GM21526 (cell line): ENCODE data around the gene KIAA1549.
"Not testable (repeated sequence)": the region's sequence is repeated elsewhere in the genome, so short reads cannot be mapped to it uniquely, and the experiment has no call there.

Experiments
- ATAC-seq: cut with Tn5 transposase; IDR thresholded peaks from one replicate; pipeline ENCODE4 v1.9.1; 2021; ENCODE audit warnings: moderate library complexity; ENCODE audit not compliant: unreplicated experiment, low FRiP score

Gene KIAA1549

DNA sequence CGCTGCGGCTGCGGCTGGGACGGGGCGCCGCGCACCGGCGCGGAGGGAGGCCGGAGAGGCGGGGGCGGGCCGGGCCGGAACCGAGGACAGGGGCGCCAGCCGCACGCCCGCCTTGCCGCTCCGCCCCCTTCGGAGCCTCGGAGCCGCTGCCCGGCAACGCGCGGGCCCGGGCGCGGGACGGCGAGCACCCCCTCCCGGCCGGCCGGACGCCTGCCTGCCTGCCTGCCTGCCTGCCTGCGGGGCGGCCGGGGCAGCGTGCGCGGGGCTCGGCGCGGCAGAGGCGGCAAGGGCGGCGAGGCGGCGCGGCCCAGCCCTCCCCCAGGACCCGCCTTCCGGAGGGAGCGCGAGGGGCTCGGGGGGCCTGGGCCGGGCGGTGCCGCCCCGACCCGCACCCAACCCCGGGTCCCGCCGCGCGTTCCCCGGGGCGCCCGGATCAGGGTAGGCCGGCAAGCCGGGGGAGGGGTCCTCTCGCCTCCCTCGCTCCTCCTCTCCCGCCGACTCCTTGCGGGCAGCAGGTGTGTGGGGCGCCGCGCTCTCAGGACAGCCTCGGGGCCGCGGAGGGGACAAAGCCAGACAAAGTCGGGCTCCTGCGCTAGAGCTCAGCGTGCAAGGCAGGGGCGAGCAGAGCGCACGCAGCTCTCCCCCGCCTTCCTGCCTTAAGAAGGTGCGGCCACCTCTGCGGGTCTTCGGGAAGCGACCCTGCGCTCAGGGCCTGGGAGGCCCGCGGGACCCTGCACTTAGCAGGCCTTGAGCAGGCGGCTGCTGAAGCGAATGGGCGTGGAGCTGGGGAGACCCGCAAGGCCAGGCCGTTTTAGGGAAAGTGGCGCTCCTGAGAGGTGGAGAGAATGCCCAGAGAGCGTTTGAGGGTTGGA is at the start of gene KIAA1549:
Gene KIAA1549, minus strand, starts transcription at position 58 of the 872 bp plus-strand sequence. CDS start 120 bp downstream, outside the sequence.
- peak; percentile 90 for ATAC-seq

DNA sequence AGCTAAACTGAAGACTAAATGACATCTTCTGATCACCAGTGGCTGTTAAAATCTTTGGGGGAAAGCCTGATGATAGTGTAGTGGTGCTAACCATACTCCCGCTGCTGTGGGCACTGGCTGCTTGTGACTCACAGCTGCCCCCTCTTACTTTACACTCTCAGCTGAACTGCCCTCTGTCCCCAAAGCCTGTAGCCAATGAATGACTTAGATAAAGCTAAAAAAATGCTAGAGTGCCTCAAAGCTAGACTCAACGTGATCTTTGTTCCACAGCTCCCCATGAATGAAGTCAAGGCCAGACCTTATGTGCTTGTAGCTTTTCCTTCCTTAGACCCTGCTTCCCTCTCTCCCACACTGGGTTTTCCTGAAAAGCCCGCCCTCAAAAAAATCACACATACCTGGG is 48.2 kb upstream of the KIAA1549 start:
- no peak for ATAC-seq

DNA sequence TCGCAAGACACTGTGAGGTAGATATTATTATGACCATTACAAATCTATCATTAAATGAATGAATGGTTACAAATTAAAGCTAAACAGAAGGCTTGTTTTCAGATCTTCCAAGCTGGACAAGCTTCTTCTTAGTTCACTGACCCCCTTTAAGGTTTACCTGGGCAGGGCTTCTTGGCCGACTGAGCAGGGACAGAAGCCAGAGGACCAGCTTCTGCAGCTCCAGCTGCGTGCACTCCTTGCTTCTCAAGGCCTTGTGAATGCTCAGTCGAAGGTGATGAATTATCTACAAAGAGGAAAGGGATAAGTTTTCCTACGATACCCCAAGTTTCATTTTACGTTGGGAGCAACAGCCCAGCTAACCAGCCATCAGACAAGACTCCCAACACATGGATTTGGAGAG is 45.4 kb upstream of the KIAA1549 start:
- no peak for ATAC-seq

DNA sequence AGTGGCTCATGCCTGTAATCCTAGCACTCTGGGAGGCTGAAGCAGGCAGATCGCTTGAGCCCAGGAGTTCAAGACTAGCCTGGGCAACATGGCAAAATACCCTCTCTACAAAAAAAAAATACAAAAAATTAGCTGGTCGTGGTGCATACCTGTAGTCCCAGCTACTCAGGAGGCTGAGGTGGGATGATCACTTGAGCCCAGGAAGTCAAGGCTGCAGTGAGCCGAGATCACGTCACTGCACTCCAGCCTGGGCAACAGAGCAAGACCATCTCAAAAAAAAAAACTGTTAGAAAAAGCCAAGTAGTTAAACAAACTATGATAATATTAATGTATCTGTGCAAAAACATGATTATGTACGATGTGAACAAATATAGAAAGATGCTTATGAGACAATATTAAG is 44.7 kb upstream of the KIAA1549 start:
- not testable (repeated sequence) for ATAC-seq

DNA sequence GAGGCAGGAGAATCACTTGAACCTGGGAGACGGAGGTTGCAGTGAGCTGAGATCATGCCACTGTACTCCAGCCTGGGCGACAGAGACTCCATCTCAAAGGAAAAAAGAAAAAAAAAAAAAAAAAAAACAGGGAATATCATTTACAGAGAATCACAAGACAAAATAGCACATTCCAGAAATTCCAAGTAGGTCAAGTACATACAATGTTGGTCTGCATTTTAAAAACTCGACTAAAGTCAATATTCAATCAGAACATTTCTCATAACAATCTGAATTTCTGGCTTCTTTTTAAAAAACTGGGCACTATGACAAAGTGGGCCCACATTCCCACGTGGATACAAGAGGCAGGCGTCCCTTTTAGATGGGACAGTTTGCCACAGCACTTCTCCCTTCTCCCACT is 41.9 kb upstream of the KIAA1549 start:
- ATAC-seq = no peak

DNA sequence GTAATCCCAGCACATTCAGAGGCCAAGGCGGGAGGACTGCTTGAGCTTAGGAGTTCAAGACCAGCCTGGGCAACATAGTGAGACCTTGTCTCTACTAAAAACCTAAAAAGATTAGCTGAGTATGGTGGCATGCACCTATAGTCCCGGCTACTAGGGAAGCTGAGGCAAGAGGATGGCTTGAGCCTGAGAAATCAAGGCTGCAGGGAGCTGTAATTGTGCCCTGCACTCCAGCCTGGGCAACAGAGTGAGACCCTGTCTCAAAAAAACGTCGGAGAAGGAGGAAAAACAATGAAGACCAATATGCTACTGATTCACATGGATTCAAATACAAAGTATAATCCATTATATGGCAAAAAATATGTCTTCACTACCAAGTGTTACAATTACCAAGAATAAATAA is 41.1 kb upstream of the KIAA1549 start:
- no peak for ATAC-seq

DNA sequence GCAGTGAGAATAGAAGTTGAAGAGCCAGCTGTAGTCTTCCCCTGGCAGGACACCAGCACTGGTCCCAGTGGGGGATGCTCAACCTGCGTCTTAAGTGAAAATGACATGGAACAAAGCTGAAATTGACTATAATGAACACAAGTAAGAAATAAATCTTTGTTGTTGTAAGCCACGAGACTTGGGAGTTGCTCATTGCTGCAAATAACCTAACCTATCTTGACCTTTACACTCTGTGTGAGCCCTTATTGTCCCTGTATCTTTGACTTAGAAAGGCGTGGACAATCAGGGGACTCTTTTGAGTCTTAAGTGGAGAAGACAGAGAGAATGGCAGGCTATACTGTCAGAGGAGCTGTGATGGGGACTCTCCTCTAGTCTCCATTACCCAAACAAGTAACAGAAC is 37.7 kb upstream of the KIAA1549 start:
- ATAC-seq = no peak

DNA sequence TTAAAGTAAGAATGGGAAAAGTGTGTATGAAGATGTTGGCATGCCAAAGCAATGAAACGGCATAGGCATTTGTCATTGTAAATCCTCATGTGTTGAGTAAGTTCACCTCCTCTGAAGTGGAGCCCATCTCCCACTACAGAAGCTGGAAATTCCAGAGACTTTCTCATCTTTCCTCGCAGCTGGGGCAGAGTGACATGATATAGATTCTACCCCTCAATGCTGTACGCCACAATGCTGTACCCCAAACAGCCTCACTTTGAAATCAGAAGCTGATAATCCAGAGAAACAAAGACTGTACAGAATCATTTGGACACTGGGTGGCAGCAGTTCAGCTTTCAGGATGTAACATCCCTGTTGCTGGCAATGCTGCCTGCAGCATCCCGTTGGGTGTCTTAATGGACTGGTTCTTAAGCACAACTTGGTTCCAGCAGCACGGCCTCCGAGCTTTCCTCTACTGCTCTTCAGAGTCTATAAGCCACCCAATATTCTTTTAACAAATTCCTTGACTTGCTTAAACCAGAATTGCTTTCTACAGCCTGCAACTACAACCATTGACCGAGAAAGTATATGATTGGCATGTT is 35.8 kb upstream of the KIAA1549 start:
- peak; percentile 93 for ATAC-seq

DNA sequence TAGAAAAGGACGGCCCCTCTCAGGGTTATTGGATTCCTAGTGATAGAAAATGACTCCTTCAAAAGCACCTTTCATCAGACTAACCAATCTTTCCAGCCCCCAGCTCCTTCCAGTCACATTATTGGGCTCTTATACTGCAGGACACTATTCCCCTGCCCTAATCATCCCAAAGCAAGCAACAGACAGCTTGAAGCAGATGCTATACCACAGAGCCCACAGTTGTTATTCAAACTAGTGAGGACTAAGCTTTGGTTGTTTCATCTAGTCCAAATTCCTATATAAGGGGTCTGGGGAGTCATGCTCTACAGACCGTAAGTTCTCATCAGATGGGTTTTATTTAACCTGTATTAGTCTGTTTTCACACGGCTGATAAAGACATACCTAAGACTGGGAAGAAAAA is 30.2 kb upstream of the KIAA1549 start:
- ATAC-seq = no peak

DNA sequence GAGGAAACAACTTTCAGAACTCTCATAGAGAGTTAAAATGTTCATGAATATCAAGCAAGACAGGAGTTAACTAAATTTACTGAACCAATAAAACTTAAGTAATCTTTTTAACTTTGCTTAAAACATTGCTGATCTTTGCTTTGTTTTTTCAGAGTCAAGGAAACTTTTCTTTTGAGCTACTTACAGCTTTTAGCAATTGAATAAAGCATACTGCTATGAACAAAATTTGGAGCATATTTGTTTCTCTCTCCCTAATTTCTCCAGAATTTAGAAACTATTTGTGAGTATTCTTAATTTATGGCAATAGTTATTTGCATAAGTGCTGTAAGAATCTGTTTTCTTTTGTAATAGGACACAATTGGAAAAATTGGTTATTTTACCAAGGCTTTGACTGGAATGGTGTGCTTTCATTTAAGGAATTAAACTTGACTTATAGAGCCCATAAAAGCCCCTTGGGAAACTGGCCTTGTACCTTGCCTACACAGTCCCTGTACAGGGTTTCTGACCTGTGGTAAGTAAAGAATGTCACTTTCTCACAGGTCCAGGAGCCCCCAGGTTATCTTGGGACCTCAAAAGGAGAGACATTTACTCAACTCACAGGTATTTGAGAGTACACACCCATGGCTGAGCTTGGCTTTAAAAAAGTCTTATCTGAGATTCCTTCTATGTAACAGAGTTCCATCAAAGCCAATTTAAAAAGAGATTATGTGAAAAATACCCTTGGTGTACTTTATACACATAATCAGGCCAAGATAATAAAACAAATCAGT is 23.3 kb upstream of the KIAA1549 start:
- no peak for ATAC-seq

DNA sequence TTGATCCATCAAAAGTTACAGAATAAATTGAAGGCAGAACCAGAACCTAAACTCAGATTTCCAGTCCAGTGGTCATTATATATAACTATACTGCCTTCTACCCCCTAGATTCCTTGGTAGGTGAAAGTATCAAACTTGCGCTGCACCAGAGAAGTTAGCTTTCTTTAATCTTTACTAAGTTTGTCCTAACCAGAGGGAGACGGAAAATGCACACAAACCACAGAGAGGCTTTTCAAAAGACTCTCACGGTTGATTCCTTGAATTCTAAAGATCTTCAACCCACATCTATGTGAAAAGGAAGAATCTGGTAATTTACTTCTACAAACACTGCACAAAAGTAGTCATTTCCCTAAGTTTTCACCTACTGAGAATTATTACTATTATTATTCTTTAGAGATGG is 18.2 kb upstream of the KIAA1549 start:
- no peak for ATAC-seq

DNA sequence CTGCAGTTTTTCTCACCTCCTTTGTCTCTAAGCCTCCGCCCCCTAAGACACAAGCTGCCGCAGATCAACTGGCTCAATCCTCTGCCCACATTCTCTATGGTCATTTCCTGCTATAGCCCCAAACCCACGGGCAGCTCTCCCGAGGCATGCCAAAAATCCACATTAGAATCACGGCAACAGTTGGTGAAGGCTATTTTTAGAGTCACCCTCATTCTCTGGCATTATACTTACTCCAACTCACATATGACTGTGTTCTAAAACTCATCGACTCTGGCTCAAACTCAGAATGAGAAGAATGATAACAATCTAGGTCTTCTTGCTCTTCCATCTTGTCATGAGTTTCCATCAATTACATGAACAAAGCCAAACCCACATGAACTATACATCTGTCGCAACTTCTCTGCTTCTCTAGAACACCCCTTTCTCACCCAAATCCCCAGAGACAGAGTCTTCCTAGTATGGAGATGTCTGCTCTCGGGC is 10.9 kb upstream of the KIAA1549 start:
- no peak for ATAC-seq

DNA sequence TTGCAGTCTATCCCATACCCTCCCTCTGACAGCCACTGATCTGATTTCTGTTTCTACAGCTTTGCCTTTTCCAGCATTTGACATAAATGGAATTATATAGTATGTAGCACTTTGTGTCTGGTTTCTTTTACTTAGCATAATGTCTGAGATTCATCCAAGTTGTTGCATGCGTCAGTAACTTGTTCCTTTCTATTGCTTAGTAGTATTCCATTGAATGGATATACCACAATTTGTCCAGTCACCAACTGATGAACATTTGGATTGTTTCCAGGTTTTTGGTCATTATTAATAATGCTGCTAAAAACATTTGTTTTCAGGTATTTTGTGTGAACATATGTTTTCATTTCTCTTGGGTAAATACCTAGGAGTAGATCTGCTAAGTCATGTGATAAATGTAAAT is 6.5 kb upstream of the KIAA1549 start:
- ATAC-seq = no peak

DNA sequence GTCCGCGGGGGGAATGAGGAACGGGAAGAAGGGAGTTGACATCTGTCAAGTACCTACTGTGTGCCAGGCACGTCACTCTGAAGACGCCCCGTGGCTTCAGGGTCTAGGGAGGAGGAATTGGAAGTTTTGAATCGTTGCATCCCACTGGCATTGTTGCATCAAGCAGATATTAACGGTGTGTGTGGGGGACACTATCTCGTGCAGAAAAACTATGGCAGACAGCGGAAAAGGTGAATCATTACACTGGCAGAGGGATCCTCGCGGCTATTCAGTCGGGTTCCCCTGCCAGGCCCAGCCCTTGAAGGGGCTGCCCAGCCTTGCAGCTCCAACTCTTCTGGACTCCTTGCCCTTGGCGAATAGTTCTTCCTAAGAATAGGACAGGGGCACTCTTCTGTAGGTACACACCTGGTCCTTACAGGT is 1.0 kb upstream of the KIAA1549 start:
- no peak for ATAC-seq

DNA sequence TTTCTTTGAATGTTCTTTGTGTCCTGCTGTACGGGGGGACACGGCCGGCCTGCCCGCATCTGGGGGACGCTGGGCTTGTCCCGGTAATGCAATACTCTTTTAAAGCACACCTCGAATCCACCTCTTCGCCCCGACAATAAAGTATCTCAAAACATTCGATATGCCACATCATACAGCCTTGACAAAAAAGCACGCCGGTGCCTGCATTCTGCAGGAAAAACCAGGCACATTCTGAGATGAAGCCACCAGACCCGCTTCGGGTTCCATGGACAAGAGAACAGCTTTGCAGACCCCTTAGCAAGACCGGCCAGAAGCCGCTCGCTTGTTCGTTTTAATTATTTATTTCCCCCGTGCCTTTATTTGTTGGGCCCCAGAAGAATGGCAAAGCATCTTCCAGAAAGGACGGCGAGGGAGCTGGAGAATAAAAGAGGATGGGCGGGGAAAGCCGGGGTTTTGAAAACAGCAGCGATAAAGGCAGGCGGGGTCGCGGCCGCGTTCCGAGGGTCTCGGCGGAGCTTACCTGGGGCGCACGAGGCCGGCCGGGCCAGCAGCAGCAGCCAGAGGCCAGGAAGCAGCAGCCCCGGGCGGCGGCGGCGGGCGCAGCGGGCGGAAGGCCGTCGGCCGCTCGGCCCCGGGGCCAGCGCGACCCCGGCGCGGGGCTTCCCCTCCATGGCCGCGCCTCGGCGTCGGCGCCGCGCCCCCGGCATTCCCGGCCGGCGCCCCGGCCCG is 462 bp downstream of the KIAA1549 start:
- ATAC-seq = peak; percentile 32

DNA sequence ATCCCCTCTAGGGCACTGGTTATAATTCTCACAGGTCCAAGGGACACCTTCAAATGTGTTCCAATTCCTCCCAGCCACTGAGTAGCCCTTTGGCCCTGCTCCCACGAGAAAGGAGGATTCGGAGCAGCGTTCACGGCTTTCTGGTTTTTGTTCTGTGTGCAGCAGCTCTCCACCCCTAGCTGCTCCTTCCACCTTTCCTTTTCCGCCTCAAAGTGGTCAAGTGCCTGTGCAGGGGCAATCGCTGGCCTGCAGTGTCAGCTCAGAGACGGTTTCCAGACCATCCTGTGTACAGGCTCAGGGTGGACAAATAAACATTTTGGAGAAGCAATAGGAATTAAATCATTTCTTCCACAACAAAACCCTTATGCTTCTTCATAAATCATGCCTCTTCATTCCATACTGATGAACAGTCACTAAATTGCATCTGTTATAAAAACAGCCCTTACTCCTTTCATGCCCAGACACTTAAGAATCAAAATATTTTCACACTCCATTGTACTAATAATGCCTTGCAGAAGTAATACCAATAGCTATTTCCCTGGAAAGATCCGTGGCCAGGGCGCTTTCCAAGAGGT is 1.1 kb downstream of the KIAA1549 start:
- no peak for ATAC-seq

DNA sequence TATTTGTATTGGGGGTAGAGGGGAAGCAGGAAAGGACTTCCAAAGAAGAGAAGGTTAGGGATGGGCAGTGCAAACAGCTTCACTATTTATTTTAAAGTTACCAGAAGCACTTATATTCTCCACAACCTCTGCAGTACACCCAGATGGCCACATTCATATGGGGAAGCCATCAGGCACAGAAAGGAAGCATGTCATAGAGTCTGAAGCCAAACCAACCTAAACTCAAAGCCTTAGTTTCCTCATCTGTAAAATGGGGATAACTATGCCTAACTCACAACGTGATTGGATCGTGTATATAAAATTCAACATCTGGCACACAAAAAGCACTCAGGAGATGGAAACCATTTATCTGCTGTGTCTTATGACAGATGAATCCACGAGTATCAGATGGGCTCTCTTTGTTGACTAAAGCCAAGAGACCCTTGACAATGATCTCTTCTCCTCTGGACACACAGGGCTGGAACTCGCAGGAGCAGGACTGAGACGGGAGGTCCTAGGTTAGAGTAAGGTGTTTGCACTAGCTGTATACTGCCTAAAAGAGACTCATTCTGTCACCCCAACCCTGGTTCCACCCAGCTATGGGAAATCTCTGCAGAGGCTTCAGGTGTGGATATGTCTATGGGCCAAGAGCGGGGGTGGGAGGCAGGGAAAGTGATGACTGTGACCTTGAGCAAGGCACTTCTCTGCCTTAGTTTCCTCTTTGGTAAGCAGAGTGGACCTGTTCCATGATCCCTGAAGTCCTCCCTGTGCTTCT is 1.8 kb downstream of the KIAA1549 start:
- no peak for ATAC-seq

DNA sequence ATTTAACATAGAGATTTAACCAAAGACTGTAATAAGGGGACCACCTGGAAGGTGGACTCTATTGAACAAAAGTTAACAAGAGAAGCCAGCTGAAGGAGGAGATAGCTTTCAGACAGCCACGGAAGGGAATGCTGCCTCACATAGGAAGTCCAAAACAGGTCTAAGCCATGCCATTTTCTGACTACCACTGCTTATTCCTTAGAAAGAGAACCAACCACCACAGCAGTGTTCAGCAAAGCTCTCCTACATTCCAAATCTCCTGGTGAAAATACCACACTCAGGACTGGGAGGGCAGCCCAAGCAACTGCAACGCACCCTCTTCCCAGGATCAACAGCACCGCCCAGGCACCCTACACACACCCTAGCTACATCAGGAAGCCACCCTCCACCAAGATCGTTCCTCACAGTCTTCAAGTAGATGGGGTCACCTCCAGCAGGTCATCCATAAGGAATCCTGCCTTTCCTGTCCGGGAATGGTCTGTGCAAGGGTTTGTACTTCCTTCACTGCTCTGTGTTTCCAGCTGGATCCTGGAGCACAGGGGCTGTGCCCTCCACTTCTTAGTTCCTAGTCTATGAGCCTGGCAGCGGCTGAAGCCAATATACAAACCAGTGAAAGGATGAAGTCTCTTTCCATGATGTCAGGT is 2.5 kb downstream of the KIAA1549 start:
- no peak for ATAC-seq

DNA sequence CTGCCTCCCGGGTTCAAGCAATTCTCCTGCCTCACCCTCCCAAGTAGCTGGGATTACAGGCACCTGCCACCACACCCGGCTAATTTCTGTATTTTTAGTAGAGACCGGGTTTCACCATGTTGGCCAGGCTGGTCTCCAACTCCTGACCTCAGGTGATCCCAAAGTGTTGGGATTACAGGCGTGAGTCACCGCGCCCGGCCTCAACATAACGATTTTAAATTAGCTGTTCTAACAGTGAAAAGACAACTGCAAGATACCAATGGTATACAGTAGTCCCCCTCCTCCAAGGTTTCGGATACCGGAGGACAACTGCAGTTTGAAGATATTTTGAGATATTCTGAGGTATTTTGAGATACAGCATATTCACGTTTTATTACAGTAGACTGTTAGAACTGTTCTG is 5.0 kb downstream of the KIAA1549 start:
- ATAC-seq = not testable (repeated sequence)
